ENCODE results near the gene ATP6V0E1. TPM values are rescaled to one million over a fixed set of nuclear protein-coding genes. Genes with fewer than 3 reads are reported as not detected.
A peak's percentile ranks its signal among the peaks of the same experiment; 100 is the strongest.

ATP6V0E1 gene
- total and polyA plus RNA-seq, 2 experiments from 2014 or later, result 75.9 to 250 TPM

GRCh38 chr5:173057062-173057924 is 73.7 kb downstream of the ATP6V0E1 start:
- H3K4me1 ChIP-seq (ENCODE audit: insufficient read depth), result peaks cover 21% of the 10 kb centered on the region
- no peaks in the 10 kb centered on the region for H3K9me2 ChIP-seq (ENCODE audit: insufficient read depth)
- H3K4me1 Mint-ChIP-seq, result peaks cover 16% of the 10 kb centered on the region
- H3K27ac ChIP-seq (ENCODE audit: low read depth), result peak overlapping the region; percentile 99
- H3K4me2 ChIP-seq, result peak overlapping the region; percentile 89
- DNase-seq (ENCODE audit: low spot score) (peak; percentile 100), ATAC-seq (peak; percentile 86)
- H3K36me3 Mint-ChIP-seq (ENCODE audit: low read depth), result no peaks in the 10 kb centered on the region
- H3K4me3 ChIP-seq, result peak overlapping the region; percentile 77
- TF ChIP-seq JUNB (IDR thresholded peaks at IDR 0.05; ENCODE audit: unreplicated experiment) (no peak), ZNF462 (CRISPR knock-in tag; IDR thresholded peaks at IDR 0.05) (no peak), ETS1 (IDR thresholded peaks at IDR 0.05) (peak; percentile 67; the same call in 1 of the 2 replicates), EZH2phosphoT487 (IDR thresholded peaks at IDR 0.05; ENCODE audit: unreplicated experiment) (no peak), ZNF114 (CRISPR knock-in tag; IDR thresholded peaks at IDR 0.05) (no peak), CTCF (conservative IDR thresholded peaks at IDR 0.05; ENCODE audit: low read depth in 2 of 2) (0 out of 4 replicates have a peak, but pooled peaks of 1 of the 2 experiments have one; percentile 4), NANOG (IDR thresholded peaks at IDR 0.05; ENCODE audit: borderline replicate concordance) (no peak), EZH2 (IDR thresholded peaks at IDR 0.05; ENCODE audit: low read depth, unreplicated experiment) (no peak), CREB1 (CRISPR knock-in tag; IDR thresholded peaks at IDR 0.05; ENCODE audit: low read depth) (peak; percentile 71), POLR2AphosphoS5 (IDR thresholded peaks at IDR 0.05; ENCODE audit: low read depth) (peak; percentile 77)
- peak overlapping the region; percentile 96 for H3K27ac Mint-ChIP-seq
- no peaks in the 10 kb centered on the region for H4K20me1 ChIP-seq (replicated peaks; ENCODE audit: insufficient read depth)
- peaks cover 4% of the 10 kb centered on the region for H3K27me3 Mint-ChIP-seq (ENCODE audit: insufficient read depth, low read depth, poor library complexity)
- no peaks in the 10 kb centered on the region for H3F3A ChIP-seq (replicated peaks; ENCODE audit: low read depth)
- 0 out of 2 replicates have a peak, but pooled peaks cover 3% of the 10 kb centered on the region for H3K79me2 ChIP-seq (replicated peaks; ENCODE audit: insufficient read depth)
- H3K9me3 Mint-ChIP-seq, result no peaks in the 10 kb centered on the region
- H3K4me3 Mint-ChIP-seq, result peak overlapping the region; percentile 94
- no peaks in the 10 kb centered on the region for H3K27me3 ChIP-seq (ENCODE audit: insufficient read depth)
- no peaks in the 10 kb centered on the region for H3K36me3 ChIP-seq (ENCODE audit: insufficient read depth)
- peak overlapping the region; percentile 94 for H2AFZ ChIP-seq

Measured in GM23338 (cell line).